8988T (cell line): ENCODE results near the gene PLEKHN1.

Experiments
- DNase-seq: peaks from one replicate; pipeline ENCODE4 v3.0.0; 2011

The PLEKHN1 gene

GRCh38 chr1:929712-930632 is 36.3 kb upstream of the PLEKHN1 start:
- DNase-seq: no peak

DNA sequence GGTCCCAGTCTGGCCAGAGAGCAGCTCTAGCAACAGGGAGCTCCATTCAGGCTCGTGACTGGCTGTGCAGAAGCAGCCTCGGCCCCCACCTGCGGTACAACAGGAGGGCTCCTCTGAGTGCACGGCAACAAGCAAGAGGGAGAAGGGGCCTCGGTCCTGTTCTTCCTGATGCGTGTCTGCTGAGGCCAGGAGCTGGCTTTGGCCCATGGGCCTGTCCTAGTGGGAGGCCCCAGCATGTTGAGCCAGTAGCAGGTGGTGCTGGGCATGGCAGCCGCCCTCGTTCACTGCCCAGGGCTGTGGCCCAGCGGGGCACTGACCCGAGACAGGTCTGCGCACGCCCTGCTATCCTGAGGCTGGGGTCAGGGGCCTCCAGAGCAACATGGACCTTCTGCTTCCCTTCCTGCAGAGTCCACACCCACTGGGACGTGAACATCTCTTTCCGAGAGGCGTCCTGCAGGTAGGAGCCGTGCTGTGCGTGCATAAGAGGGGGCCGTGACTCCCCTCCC is 35.6 kb upstream of the PLEKHN1 start:
- no peak for DNase-seq

GRCh38 chr1:931380-932172 is 34.7 kb upstream of the PLEKHN1 start:
- DNase-seq: no peak

DNA sequence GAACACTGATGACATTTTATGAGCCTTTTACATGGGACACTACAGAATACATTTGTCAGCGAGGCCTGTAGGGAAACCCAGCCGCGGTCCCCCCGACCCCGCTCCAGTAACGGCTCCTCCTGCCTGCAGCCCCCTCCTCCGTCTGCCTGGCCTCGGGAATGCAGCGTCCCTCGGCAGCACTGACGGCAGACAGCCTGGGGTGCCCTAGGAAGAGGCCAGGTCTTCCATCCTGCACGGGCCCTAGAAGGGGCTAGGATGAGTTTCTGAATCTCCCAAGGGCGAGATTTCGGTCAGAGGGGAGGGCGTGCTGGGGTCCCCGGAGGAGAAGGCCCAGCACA is 34.1 kb upstream of the PLEKHN1 start:
- DNase-seq: no peak

DNA sequence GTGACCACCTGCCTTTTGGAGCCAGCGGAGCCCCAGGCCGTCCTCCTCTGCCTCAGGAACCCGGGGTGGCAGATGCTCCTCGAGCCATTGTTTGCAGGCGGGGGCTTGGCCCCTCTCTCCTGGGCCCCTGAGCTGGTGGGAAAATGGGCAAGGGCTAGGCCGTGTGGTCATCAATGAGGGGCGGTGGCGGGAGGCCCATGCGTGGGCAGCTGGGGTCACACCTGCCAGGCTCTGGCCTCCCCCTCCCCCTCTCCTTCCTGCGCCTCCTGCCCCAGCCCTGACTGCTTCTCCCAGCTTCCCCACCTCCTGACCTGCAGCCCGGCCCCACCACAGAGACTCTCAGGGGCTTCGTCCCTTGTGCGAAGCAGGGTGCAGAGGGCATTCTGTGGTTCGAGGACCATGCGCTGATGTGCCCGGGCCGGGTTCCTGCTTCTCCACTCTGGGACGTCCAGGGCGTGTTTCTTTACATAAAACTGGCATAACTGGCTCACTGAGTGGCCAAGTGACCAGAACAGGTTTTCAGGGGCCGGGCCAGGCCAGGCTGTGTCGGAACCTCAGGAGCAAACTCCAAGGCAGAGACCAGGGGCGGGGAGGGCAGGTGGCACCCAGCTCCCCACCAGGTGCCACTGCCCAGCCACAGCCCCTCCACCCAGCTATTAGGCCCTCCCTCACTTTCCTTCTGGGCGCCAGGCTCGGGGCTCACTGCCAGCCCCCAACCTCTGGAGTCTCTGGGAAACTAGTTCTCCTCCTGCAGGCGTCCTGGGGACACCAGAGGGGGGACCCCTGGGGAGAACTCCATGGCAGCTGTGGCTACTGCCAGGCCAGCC is 33.3 kb upstream of the PLEKHN1 start:
- DNase-seq: no peak

DNA sequence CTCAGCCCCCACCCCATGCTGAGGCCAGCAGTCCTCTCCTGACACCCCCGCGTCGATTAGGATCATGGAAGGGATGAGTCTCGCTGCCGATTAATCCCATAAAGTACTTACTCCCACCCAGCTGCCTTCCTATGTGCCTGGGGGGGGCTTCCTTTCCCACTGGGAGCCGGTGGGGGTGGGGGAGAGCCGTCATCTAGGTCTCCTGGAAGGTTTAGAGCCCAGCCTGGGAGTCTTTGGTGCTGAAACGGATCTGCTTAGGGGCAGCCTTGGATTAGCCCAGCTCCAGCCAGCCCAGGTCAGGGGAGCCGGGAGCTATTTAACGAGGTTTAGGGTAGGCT is 32.7 kb upstream of the PLEKHN1 start:
- no peak for DNase-seq

DNA sequence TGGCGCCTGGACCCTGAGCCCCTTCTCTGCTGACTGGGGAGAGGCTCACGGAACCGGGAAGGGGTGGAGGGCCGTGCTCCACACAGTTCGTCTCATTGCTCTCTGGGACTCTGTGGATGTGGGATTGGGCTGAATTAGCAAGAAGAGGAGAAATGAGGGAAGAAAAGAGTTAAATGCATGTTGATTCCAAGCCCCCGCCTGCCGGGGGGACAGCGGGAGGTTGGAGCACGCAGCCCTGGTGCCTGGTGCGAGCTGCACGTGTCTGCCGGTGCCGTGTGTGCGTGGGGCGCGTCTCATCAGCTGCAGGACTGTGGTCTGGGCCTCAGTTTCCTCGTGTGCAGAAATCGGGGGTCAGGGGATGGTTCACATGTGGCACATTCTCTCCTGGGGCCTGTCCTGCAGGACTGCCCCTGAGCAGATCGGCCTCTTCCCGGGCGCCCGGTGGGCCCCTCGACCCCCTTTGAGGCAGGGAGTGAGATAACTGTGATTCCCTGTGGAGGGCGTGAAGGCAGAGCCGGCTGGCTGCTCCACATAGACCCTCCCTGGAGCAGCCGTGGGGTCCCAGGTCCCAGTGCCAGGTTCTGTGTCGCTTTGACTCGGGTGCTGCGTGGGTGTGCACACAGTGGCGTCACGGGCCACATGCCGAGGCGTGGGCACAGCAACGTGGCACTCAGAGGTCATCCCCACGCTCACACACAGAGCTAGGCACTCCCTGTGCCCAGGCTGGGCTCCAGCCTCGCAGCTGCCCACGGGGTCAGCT is 31.1 kb upstream of the PLEKHN1 start:
- DNase-seq: no peak

DNA sequence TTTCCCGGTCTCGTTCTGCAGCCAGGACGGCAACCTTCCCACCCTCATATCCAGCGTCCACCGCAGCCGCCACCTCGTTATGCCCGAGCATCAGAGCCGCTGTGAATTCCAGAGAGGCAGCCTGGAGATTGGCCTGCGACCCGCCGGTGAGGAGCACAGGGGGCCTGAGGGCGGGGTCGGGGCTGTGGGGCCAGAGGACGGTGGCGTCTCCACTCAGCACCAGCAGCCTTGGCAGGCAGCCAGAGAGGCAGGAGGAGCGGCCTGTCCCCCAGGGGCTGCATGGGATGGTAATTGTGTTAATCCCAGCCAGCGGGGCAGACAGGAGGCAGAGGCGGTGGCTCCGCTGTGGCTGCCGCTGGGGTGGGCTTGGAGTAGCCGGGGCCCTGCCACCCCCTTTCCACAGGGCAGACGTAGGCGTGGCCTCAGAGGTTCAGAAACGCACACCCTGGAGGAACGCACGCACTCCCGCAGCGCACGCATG is 30.5 kb upstream of the PLEKHN1 start:
- no peak for DNase-seq

GRCh38 chr1:936348-937264 is 29.7 kb upstream of the PLEKHN1 start:
- DNase-seq: no peak

DNA sequence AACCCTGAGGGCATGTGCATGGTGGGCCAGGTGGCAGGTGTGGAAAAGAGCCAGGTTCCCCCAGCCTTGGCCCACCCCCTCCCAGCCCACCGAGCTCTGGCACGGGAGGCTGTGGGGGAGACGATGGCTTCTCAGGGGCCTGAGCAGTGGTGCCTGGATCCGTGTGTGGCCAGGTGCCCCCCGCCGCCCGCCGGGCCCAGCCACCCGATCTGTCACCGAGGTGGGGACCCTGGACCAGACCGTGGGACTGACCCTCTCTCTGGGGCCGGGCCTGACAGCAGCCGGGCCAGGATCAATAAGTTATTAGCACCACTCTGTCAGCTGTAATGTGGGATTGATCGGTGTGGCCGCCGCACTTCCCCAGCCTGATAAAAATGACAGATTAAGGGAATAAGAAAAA is 28.8 kb upstream of the PLEKHN1 start:
- DNase-seq: no peak

- peak; percentile 77 for DNase-seq
These were observed 28.1 kb upstream of the PLEKHN1 start for GRCh38 chr1:938088-938683.

DNA sequence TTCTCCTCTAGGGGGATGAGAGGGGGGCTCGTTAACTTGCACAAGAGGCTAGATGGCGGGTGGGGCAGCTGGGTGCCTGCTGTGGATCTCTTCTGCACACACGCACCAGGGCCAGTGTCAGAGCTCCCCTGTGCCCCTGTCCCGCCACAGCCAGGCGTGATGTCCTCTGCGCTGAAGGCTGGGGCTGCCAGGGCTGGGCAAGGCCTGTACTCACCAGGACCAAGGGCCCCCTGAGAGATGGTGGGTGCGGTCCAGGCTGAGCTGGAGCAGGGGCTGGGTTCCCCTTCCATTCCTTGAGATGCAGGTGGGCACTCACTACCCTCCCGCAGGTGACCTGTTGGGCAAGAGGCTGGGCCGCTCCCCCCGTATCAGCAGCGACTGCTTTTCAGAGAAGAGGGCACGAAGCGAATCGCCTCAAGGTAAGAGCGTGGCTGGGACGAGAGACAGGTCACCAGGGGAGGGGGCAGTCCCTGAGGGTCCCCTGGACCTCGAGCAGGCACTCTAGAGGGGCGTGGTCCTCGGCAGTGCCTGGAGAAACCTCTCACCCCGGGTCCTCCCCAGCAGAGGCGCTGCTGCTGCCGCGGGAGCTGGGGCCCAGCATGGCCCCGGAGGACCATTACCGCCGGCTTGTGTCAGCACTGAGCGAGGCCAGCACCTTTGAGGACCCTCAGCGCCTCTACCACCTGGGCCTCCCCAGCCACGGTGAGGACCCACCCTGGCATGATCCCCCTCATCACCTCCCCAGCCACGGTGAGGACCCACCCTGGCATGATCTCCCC is 27.4 kb upstream of the PLEKHN1 start:
- DNase-seq: no peak

- no peak for DNase-seq
These were observed 26.7 kb upstream of the PLEKHN1 start for GRCh38 chr1:939511-940106.

DNA sequence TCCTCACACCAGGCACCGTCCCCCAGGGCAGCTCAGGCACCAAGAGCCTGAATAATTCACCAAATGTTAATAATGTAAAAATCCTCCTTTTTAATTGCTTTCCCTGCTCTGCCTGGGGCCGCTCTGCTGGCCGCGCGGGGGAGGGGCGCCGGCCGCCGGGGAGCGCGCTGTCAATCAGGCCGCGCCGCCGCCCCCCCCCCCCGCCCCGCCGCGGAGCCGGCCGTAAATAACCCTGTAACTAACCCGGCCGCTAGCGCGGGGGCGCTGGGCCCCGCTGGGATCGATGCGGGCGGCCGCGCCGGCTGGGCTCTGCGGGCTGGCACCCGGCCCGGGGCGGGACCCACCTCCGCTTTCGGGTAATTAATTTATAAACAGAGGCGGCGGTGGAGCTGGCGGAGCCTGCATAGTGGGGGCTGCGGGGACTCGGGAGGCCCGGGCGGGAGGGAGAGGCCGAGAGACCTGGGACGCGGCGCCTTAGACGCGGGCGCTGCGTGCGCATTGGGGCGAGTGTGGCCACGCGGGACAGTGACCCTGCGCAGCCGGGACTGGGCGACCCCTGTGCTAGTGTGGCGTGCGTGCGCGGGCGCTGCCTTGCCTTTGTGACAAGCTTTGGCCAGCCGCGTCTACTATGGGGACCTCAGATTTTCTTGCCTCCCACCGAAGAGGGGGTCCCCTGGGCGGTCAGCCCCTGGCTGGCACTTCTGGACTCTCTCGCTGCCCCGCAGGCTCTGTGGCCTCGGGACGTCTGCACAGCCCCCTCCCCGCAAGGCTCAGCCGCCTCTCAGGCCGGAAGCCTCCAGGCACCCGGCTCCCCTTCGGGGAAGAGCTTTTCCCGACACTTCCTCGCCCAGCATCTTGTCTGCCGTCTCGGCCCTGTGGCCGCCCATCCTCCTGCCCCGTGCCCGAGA is 25.9 kb upstream of the PLEKHN1 start:
- DNase-seq: peak; percentile 84

- no peak for DNase-seq
These were observed 25.2 kb upstream of the PLEKHN1 start for GRCh38 chr1:941015-941587.

DNA sequence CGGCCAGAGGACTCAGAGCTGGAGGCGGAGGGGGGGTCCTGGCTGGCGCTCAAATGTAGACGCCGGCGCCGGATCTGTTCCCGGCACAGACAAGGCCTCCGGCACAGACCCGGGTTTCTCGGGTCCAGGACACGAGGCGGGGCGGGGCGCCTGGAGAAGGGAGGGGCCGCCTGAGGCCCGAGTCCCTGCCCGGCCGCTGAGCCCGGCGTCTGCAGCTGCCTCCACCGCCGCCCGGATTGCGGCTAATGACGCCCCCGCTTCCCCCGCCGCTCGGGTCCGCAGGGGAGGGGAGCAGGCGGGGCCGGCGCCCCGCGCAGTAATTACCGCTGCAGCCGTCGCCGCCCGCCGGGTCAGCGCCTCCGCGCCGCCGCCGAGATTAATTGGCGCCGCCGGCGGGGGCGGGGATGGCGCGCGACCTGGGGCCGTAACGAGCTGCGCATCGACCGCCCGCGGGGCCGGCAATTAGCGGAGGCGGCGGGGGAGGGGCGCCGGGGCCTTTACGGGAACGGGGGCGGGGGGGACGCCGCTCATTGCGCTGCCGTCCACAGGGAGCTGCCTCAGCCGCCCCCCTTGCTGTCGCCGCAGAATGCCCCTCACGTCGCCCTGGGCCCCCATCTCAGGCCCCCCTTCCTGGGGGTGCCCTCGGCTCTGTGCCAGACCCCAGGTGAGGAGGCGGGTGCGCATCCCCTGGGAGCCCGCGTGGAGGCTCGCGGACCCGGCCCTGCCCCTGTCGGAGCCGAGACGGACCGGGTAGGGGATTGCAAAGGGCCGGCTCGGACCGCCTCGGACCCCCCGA is 24.5 kb upstream of the PLEKHN1 start:
- DNase-seq: peak; percentile 94

DNA sequence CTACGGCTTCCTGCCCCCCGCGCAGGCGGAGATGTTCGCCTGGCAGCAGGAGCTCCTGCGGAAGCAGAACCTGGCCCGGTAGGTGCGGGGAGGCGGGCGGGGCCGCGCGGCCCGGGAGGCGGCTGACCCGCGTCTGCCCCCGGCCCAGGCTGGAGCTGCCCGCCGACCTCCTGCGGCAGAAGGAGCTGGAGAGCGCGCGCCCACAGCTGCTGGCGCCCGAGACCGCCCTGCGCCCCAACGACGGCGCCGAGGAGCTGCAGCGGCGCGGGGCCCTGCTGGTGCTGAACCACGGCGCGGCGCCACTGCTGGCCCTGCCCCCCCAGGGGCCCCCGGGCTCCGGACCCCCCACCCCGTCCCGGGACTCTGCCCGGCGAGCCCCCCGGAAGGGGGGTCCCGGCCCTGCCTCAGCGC is 23.9 kb upstream of the PLEKHN1 start:
- no peak for DNase-seq
